Naive thymus-derived CD8-positive, alpha-beta T cell (primary cell): Measurements from ENCODE around the gene RNF212B. TPM values are rescaled to one million over a fixed set of nuclear protein-coding genes. Genes with fewer than 3 reads are reported as not detected.

Experiments used
- ATAC-seq, 2 donors: fragments of 150-1000 bp; cut with Tn5 transposase in 1 of 2; sonication (Bioruptor Pico), chemical (Tn5 transposase) in 1 of 2; 1 replicate in 1 of 2; 2 replicates in 1 of 2; pipeline ENCODE4 v1.10.0; 2021; ENCODE audit warnings: mild to moderate bottlenecking in 2 of 2, moderate library complexity in 2 of 2
- POLR2A ChIA-PET: fragments of 350-600 bp; sonication (Branson Sonifier 250); formaldehyde crosslinking; loops from one replicate; lab custom pipeline; 2021; ENCODE audit warnings: antibody characterized with exemption; lab: Charles Lee
- DNase-seq, 10 donors: peaks; one replicate each; pipeline versions ENCODE4 v3.0.0 to v3.0.0-alpha.2; 2020 to 2022
- H3K27ac Mint-ChIP-seq, 10 donors: one replicate each; pipeline ENCODE4 v1.8.0; 2020 to 2022; ENCODE audit warnings: mild to moderate bottlenecking in 10 of 10, mixed read lengths in 10 of 10, moderate library complexity in 4 of 10, inconsistent platforms in 1 of 10
- H3K27me3 Mint-ChIP-seq, 5 donors: one replicate each; pipeline ENCODE4 v1.8.0; 2021 to 2022; ENCODE audit warnings: mixed read lengths in 5 of 5
- H3K36me3 Mint-ChIP-seq, 3 donors: one replicate each; pipeline ENCODE4 v1.8.0; 2020 to 2022; ENCODE audit warnings: mixed read lengths in 3 of 3, mild to moderate bottlenecking in 2 of 3, inconsistent platforms in 1 of 3
- H3K4me1 Mint-ChIP-seq, 4 donors: one replicate each; pipeline ENCODE4 v1.8.0; 2021 to 2022; ENCODE audit warnings: mixed read lengths in 4 of 4
- H3K4me3 Mint-ChIP-seq, 10 donors: one replicate each; pipeline ENCODE4 v1.8.0; 2020 to 2022; ENCODE audit warnings: mild to moderate bottlenecking in 10 of 10, mixed read lengths in 10 of 10, moderate library complexity in 6 of 10, inconsistent platforms in 1 of 10
- H3K9me3 Mint-ChIP-seq, 9 donors: one replicate each; pipeline ENCODE4 v1.8.0; 2020 to 2022; ENCODE audit warnings: mixed read lengths in 9 of 9, mild to moderate bottlenecking in 3 of 9, inconsistent platforms in 1 of 9, moderate library complexity in 1 of 9
- polyA plus RNA-seq, 3 donors: library from polyadenylated mRNA; unstranded; fragments of 300-500 nt; fragmentation: Illumina TruSeq; gene quantifications; one replicate each; pipeline ENCODE4 v1.2.3, GENCODE V29; 2021
- total RNA-seq, 8 experiments: library from RNA in 2 of 8; stranded (reverse) in 2 of 8; gene quantifications; one replicate each; pipeline ENCODE4 v1.2.3 and lab custom pipeline; 2021 to 2026

RNF212B gene
- total and polyA plus RNA-seq, 5 experiments from 2014 or later: not detected

DNA sequence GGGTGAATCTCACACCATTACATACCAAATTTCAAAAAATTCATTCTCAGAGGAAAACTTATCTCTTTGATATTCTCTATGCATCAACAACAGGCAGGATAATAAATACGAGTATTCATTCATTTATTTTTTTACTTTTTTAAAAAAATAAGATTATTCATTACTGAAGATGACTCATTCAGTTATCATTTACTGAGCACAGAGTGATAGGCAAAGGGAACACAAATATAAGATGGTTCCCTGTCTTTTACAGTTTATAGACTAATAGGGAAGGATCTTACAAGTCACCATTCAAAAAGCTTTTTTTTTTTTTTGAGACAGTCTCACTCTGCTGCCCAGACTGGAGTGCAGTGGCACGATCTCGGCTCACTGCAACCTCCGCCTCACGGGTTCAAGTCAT lies 78.6 kb downstream of the RNF212B start:
- H3K4me3 Mint-ChIP-seq: no peak overlapping the region
- peaks cover 4 to 14% (median 13%) of the 10 kb centered on the region in 4 donors for H3K4me1 Mint-ChIP-seq
- H3K36me3 Mint-ChIP-seq: no peaks in the 10 kb centered on the region
- H3K27ac Mint-ChIP-seq: no peak overlapping the region
- H3K9me3 Mint-ChIP-seq: peaks cover 0 to 5% (median 0%) of the 10 kb centered on the region in 9 donors
- H3K27me3 Mint-ChIP-seq: no peaks in the 10 kb centered on the region
- POLR2A ChIA-PET: interaction anchor here (9.7 kb wide), 1 partner anchor 11 kb away, joined by 376 read pairs; the partner anchor contains the start of genes BCL2L2 and PPP1R3E
- DNase-seq (no peak), ATAC-seq (no peak)

DNA sequence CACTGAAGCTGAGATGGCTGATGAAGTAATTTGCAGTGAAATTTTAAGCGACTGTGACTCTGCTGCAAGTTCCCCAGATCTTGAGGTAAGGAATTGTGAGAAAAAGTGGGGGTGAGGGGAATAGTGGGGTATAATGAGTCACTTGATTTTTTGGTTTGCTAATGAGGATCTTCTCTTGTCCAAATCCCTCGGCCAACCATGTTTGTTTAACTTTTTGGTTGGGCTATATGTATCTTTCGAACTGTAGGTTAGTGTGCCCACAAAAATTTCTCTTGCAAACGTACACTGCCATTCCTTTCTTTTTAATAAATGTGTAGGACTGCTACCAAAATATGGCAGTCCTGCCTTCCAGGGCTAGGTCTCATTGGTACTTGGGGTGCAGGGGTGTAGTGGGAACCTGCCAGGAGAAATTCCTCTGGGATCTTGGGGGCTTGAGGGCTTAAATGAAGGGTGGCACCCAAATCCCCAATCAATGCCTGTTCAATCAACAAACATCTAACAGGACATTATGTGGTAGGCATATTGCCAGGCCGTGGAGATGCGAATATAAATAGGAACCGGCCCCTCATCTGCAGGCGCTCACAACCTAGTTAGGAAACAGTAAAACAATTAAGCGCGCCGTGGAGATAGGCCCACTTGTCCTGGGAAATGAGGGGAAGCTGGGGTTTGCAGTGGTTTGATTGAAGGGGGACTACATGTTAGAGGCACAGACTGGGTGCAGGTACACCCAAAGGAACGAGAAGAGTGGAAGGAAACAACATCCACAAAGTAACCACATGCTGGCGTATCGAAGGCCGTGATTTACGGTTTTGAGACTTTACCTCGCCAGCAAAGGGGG lies 82.2 kb downstream of the RNF212B start:
- Mint-ChIP-seq H3K4me3 (peak overlapping the region; percentile 81 to 96 (median 91)), H3K27ac (peak overlapping the region; percentile 97 to 99 (median 99)), H3K4me1 (peaks cover 18 to 32% (median 30%) of the 10 kb centered on the region in 4 donors), H3K9me3 (peaks cover 0 to 5% (median 0%) of the 10 kb centered on the region in 9 donors), H3K36me3 (peaks cover 0 to 28% (median 3%) of the 10 kb centered on the region in 3 donors), H3K27me3 (no peaks in the 10 kb centered on the region)
- DNase-seq (no peak), ATAC-seq (no peak)
- POLR2A ChIA-PET: interaction anchor here (1.0 to 9.7 kb wide), 14 partner anchors 9 to 635 kb away, joined by 3 to 376 read pairs (median 12); partner anchors contain the start of genes ACIN1, BCL2L2, C14orf119 and HOMEZ

DNA sequence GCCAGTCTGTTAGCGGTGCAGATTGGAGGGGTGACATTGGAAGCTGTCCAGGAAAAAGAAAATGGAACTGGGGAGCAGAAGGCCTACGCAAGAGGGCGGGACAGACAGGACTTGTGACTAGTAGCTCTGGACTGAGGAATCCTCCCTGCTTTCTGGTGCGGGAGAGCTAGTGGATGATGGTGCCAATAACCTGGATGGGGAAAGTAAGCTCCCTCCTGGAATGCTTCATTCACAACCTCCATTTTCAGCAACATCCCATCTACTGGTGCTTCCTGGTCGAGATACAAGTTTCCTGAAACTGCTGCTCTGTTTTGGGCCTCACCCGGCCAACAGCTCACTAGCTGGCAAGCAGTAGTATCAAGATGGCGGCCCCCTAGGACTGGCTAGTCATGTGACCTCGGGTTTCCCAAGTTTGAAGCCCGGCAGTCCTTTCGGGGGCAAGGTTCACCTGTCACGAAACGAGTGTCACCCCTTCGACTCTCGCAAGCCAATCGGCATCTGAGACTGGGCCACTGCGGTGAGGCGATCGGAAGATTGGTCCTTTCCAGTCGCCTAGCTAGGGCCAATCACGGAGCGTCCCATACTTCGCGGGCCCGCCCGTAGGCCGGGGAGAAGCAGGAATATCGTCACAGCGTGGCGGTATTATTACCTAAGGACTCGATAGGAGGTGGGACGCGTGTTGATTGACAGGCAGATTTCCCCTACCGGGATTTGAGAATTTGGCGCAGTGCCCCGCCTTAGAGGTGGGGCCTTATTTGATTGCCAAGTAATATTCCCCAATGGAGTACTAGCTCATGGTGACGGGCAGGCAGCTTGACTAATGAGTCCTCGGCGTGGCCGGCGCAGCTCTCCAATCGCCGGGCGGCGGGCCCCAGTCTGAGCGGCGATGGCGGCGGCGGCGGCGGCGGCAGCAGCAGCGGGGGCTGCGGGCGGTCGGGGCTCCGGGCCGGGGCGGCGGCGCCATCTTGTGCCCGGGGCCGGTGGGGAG lies 83.1 kb downstream of the RNF212B start, which contains the start of gene PABPN1:
TSS of gene PABPN1 (plus strand) at position 874 of the 988 bp plus-strand sequence. CDS start at position 887, 13 bp downstream.
- peaks cover 0 to 38% (median 4%) of the 10 kb centered on the region in 3 donors for H3K36me3 Mint-ChIP-seq
- H3K9me3 Mint-ChIP-seq: peaks cover 0 to 5% (median 0%) of the 10 kb centered on the region in 9 donors
- H3K27me3 Mint-ChIP-seq: no peaks in the 10 kb centered on the region
- POLR2A ChIA-PET: interaction anchor here (0.6 to 9.7 kb wide), 34 partner anchors 8 to 1884 kb away, joined by 3 to 376 read pairs (median 5); partner anchors contain the start of genes ACIN1, BCL2L2, C14orf119 and DCAF11
- peak within 1 kb of the TSS; percentile 97 to 99 (median 99) for H3K27ac Mint-ChIP-seq
- DNase-seq (peak; percentile 91 to 99 (median 98)), ATAC-seq (peak; percentile 89)
- peak within 1 kb of the TSS; percentile 87 to 96 (median 92) for H3K4me3 Mint-ChIP-seq
- H3K4me1 Mint-ChIP-seq: peaks cover 18 to 32% (median 30%) of the 10 kb centered on the region in 4 donors

DNA sequence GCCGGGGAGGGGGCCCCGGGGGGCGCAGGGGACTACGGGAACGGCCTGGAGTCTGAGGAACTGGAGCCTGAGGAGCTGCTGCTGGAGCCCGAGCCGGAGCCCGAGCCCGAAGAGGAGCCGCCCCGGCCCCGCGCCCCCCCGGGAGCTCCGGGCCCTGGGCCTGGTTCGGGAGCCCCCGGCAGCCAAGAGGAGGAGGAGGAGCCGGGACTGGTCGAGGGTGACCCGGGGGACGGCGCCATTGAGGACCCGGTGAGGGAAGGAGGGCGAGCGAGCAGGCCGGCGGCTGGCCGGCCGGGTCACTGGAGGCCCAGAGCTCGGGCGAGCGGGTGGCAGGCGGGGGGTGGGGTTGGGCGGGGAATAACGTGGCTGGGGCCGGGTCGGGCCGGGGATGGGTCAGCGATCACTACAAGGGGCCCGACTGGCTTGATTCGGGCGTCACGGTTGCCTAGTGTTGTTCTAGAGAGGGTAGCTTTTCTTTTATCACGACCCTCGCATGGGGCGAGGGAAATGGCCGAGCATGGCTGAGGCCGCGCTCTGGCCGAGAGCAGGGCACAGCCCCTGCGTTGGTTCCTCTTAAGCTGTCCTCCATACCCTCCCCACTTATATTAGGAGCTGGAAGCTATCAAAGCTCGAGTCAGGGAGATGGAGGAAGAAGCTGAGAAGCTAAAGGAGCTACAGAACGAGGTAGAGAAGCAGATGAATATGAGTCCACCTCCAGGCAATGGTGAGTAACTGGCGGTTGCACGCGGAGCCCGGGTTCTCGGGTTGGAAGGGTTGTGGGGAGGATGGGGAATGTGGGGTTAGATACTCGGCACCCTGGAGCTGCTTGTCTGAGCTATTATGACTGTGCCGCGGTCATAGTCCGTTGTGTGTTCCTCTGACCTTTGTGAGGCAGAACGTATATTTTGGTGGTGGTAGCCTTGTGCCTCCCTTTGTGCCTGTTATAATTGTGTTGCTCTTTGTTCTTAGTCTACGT lies 84.1 kb downstream of the RNF212B start:
- H3K4me1 Mint-ChIP-seq: peaks cover 20 to 32% (median 30%) of the 10 kb centered on the region in 4 donors
- peak in 8 of 10 donors; percentile 16 to 76 (median 38) for DNase-seq
- H3K36me3 Mint-ChIP-seq: peaks cover 0 to 42% (median 4%) of the 10 kb centered on the region in 3 donors
- H3K27ac Mint-ChIP-seq: peak overlapping the region; percentile 90 to 98 (median 96)
- peaks cover 0 to 5% (median 0%) of the 10 kb centered on the region in 9 donors for H3K9me3 Mint-ChIP-seq
- no peaks in the 10 kb centered on the region for H3K27me3 Mint-ChIP-seq
- no peak for ATAC-seq
- POLR2A ChIA-PET: interaction anchor here (0.6 to 9.7 kb wide), 33 partner anchors 17 to 1885 kb away, joined by 3 to 376 read pairs (median 5); partner anchors contain the start of genes ACIN1, BCL2L2, C14orf119 and DCAF11
- H3K4me3 Mint-ChIP-seq: peak overlapping the region; percentile 87 to 95 (median 92)

Other genes starting within 250 kb of the RNF212B start
- 10 to 100 TPM; 16.8 to 17.3 TPM for gene C14orf93, start 227.8 kb upstream of the RNF212B start, total RNA-seq
- 10 to 100 TPM in 1 of 3 donors, 1 to 10 TPM in 2; 5.6 to 10.9 (median 7.5) TPM for gene C14orf93, start 227.8 kb upstream of the RNF212B start, polyA plus RNA-seq
- 10 to 100 TPM; 30.2 to 35.8 TPM for gene PSMB5, start 203.0 kb upstream of the RNF212B start, total RNA-seq
- gene PSMB5, start 203.0 kb upstream of the RNF212B start, polyA plus RNA-seq: 10 to 100 TPM; 33.2 to 49.7 (median 37.9) TPM
- gene PSMB11, start 195.7 kb upstream of the RNF212B start, total RNA-seq: under 1 TPM; 0.23 to 0.36 TPM
- gene PSMB11, start 195.7 kb upstream of the RNF212B start, polyA plus RNA-seq: under 1 TPM in 1 of 3 donors, not detected in 2; 0.12 TPM
- gene CDH24, start 180.4 kb upstream of the RNF212B start, total RNA-seq: 1 to 10 TPM in 1 of 2 experiments, under 1 TPM in 1; 0.96 to 1.2 TPM
- gene CDH24, start 180.4 kb upstream of the RNF212B start, polyA plus RNA-seq: under 1 TPM; 0.06 to 0.31 (median 0.09) TPM
- 100 to 1,000 TPM; 311 to 322 TPM for gene ACIN1, start 142.8 kb upstream of the RNF212B start, total RNA-seq
- 10 to 100 TPM in 1 of 3 donors, 1 to 10 TPM in 2; 6.3 to 14.1 (median 8.6) TPM for gene ACIN1, start 142.8 kb upstream of the RNF212B start, polyA plus RNA-seq
- 10 to 100 TPM; 39.4 to 49.0 TPM for gene C14orf119, start 142.4 kb upstream of the RNF212B start, total RNA-seq
- 100 to 1,000 TPM in 1 of 3 donors, 10 to 100 TPM in 2; 62.7 to 122 (median 78.5) TPM for gene C14orf119, start 142.4 kb upstream of the RNF212B start, polyA plus RNA-seq
- gene CIROP, start 132.9 kb upstream of the RNF212B start, total RNA-seq: not detected
- gene CIROP, start 132.9 kb upstream of the RNF212B start, polyA plus RNA-seq: not detected
- 1 to 10 TPM; 1.5 to 1.8 TPM for gene CEBPE, start 118.7 kb upstream of the RNF212B start, total RNA-seq
- gene CEBPE, start 118.7 kb upstream of the RNF212B start, polyA plus RNA-seq: 1 to 10 TPM in 2 of 3 donors, under 1 TPM in 1; 0.66 to 2.4 (median 1.6) TPM
- gene SLC7A8, start 54.3 kb upstream of the RNF212B start, total RNA-seq: 1 to 10 TPM; 7.2 to 7.9 TPM
- gene SLC7A8, start 54.3 kb upstream of the RNF212B start, polyA plus RNA-seq: 10 to 100 TPM in 2 of 3 donors, 1 to 10 TPM in 1; 4.0 to 12.8 (median 10.9) TPM
- gene HOMEZ, start 48.2 kb downstream of the RNF212B start, total RNA-seq: 10 to 100 TPM; 15.4 to 16.0 TPM
- 1 to 10 TPM; 3.9 to 6.1 (median 5.9) TPM for gene HOMEZ, start 48.2 kb downstream of the RNF212B start, polyA plus RNA-seq
- 100 to 1,000 TPM; 113 to 119 TPM for gene PPP1R3E, start 64.9 kb downstream of the RNF212B start, total RNA-seq
- gene PPP1R3E, start 64.9 kb downstream of the RNF212B start, polyA plus RNA-seq: 1 to 10 TPM; 2.6 to 3.1 (median 3.1) TPM
- gene BCL2L2, start 68.9 kb downstream of the RNF212B start, total RNA-seq: 1 to 10 TPM; 3.8 to 4.2 TPM
- not detected for gene BCL2L2, start 68.9 kb downstream of the RNF212B start, polyA plus RNA-seq
- 100 to 1,000 TPM; 214 to 218 TPM for gene PABPN1, start 83.5 kb downstream of the RNF212B start, total RNA-seq
- gene PABPN1, start 83.5 kb downstream of the RNF212B start, polyA plus RNA-seq: 10 to 100 TPM; 84.3 to 96.9 (median 88.5) TPM
- 10 to 100 TPM; 20.8 to 22.6 TPM for gene SLC22A17, start 115.0 kb downstream of the RNF212B start, total RNA-seq
- 1 to 10 TPM; 3.9 to 9.6 (median 5.5) TPM for gene SLC22A17, start 115.0 kb downstream of the RNF212B start, polyA plus RNA-seq
- gene EFS, start 127.2 kb downstream of the RNF212B start, total RNA-seq: not detected
- gene EFS, start 127.2 kb downstream of the RNF212B start, polyA plus RNA-seq: not detected
- not detected for gene IL25, start 134.9 kb downstream of the RNF212B start, total RNA-seq
- gene IL25, start 134.9 kb downstream of the RNF212B start, polyA plus RNA-seq: not detected
- gene CMTM5, start 139.1 kb downstream of the RNF212B start, total RNA-seq: not detected
- gene CMTM5, start 139.1 kb downstream of the RNF212B start, polyA plus RNA-seq: not detected
- gene MYH6, start 170.3 kb downstream of the RNF212B start, total RNA-seq: not detected
- not detected for gene MYH6, start 170.3 kb downstream of the RNF212B start, polyA plus RNA-seq
- gene MYH7, start 197.7 kb downstream of the RNF212B start, total RNA-seq: not detected
- gene MYH7, start 197.7 kb downstream of the RNF212B start, polyA plus RNA-seq: not detected
- gene NGDN, start 231.8 kb downstream of the RNF212B start, total RNA-seq: 10 to 100 TPM; 83.7 to 86.6 TPM
- 10 to 100 TPM; 64.0 to 84.8 (median 68.4) TPM for gene NGDN, start 231.8 kb downstream of the RNF212B start, polyA plus RNA-seq